HG03432 (cell line): ENCODE data around the gene CARD11.

ENCODE experiments used
- ATAC-seq: cut with Tn5 transposase; IDR thresholded peaks from one replicate; pipeline ENCODE4 v1.9.1; 2021; ENCODE audit warnings: mild to moderate bottlenecking, moderate library complexity; ENCODE audit not compliant: unreplicated experiment

Gene CARD11

DNA sequence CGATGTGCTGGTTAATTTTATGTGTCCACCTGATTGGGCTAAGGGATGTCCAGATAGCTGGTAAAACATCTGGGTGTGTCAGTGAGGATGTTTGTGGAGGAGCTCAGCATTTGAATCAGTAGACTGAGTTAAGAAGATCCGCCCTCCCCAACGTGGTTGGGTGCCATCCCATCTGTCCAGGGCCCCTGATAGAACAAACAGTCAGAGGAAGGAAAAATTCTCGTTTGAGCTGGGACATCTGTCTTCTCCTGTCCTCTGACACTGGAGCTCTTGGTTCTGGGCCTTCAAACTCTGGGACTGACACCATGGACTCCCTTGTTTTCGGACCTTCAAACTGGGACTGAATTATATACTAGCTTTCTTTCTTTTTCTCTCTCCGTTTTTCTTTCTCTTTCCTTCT, 59.6 kb downstream of the CARD11 start:
- no peak for ATAC-seq

DNA sequence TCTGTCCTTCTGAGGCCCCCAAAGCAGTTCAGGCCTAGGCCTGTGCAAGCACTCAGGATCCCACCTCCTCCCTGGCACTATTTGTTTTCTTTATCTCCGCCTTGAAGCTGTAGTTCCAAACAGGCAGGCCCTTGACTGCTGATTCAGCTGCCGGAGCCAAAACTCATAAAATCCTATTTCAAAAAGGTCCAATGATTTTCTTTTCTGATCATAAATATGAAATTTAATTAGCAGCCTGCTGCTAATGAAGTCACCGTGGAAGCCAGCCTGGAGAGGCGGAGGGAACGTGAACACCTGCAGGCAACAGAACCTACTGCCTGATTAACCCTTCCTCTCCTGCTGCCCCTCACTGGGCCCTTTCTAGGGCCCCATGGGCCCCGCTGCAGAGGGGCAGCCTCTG, 60.1 kb downstream of the CARD11 start:
- no peak for ATAC-seq

DNA sequence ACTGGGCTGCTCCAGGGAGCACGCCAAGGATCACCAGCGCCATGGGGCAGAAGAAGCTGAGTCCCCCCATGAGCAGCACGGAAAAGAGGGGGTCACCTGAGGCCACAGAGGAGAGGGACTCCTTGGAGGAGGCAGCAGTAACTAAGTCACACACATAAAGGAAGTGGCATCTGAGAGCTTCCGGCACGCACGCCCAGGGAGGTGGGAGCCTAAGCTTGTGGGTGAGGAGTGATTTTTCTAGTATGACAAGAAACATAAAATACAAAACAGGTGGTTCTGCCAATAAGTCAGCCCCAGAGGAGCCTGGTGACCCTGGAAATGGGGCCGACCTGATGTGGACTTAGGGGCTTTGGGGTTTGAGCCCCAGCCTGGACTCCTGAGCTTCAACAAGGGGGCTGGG, 60.8 kb downstream of the CARD11 start:
- no peak for ATAC-seq

DNA sequence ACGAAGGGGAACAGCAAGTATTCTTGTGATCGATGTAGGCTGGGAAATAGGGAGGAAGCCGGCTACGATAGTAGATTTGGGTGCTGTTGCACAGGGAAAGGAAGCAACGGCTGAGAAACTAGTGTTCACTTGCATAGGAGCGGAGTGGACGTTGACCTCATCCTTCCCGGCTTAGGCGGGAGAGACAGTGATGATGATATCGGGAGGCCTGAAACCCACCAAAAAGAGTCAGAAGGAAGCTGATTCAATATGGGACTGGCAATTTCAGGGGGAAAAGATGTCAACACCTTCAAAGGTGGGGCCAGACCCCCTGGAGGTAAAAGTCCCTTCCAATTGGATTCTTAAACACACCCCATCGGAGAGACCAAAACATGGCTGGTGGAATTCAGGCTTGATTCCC, 61.3 kb downstream of the CARD11 start:
- ATAC-seq = no peak

DNA sequence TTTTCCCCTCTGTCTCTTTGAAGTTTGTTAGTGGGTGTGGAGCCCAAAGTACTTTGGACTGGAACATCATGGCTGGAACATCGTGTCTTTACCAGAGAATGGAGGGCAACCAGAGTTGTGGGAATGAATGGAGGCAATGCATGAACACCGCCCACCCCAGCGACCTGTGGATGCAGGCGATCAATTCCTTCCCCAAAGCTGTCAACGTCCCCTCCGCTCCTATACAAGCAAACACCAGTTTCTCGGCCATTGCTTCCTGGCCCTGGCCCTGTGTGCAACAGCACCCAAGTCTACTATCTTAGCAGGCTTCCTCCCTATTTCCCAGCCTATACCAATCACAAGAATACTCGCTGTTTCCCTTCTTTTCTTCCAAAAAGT, 62.6 kb downstream of the CARD11 start:
- ATAC-seq = no peak

DNA sequence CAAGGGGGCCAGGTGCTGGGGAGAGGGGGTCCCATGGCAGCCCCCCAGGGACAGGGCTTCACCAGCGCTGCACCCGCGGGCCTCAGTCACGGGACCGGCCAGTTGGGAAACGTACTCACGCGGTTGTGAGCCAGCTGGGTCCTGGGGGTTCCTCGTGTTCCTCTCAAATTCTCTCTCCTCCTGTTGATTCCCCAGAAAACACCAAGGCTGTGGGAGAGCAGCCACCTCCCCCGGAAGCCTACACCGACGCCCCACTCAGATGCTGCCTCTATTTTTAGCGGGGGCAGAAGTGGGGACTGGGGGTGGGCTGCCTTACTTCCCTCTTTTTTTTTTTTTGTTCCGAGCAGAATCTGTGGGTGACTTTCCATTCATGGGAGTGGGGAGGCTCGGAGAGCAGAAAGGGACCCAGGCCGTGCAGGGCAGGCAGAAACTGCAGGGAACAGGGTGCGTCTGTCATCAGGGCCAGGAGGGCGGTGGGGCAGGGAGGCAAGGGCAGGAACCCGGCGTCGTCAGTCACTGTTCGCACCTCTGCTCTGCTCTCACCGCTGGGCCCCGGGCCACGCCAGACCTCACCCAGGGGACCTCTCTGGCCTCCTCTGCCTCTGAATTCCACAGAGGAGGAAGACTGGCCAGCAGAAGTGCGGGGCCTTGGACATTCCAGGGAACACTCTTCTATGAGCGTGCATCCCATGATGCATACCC, 63.1 kb downstream of the CARD11 start:
- ATAC-seq = no peak

DNA sequence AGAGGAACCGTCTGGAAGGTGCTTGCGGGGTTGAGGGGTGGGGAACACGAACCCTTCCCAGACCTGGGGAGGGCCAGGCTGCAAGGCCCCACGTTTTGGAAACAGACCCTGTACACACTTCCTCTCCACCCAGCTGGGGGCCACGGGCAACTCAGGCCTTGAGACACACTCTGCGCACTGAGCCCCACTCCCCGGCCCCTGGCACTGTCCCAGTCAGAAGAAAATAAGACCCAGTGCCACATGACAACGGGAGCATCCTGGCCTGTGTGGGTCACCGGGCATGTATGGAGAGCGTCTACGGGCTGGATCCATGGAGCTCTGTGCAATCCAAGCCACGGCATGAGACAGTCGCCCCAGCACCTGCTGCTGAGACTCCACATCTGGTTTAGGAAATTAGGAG, 63.7 kb downstream of the CARD11 start:
- no peak for ATAC-seq

DNA sequence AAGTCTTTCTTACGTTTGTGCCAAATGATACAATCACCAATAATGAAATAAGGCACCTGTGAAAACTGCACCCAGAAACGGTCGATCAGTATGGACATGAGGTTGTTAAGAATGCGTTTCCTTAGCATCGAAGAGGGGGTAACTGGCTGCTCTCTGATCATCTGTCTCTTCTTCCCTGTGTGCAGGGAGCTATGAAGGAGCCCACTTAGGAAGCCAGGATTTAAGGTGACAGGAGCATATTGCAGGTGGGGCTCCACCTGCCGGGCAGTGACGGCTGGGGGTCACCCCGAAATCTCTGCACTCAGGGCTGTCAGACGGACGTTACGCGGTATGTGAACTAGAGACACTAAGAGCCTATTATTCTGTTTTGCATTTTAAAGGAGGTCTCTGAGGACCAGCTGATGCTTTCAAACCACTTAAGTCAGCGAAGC, 64.5 kb downstream of the CARD11 start:
- no peak for ATAC-seq

DNA sequence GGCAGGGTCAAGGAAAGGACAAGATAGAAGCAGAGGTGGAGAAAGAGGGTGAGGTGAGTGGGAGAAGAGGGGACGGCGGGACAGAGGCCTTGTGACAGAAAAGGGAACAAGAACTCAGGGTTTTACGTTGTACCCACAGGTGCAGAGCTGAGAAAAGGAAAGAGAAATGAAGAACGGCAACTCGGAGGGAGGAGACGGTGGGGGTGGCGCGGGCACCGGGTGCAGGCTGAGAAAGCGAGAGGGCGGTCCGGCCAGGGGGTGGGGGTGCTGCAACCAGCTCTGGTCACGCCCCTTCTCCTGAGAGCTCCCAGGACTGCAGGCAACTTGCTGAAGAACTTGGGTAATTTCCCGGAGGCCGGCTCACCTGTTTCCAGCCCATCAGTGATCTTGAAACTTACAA, 65.3 kb downstream of the CARD11 start:
- ATAC-seq = peak; percentile 94

DNA sequence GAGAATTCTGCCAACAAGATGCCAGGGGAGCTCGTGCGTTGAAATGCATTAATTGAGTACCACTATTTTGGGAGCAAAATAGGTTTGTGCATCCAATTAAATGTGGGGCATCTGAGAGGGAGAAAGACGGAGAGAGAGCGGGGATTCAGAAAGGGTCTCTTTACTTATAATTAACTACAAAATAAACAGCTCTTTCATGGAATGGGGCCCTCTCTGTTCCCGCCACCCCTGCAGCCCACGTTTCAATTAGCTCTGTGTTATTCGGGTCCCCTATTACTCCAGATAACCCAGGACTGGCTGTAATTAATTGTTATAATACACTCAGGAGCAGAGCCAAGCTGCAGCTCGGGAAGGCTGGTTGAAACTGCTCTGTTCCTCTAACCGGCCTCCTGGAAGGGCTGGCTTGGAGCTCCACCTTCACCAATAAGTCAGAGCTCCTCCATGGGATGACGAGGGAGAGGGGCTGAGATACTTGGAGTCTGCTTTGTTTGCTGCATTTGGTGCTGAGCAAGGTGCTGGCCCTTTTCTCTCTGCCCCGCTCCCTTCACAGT, 67.8 kb downstream of the CARD11 start:
- ATAC-seq = no peak

DNA sequence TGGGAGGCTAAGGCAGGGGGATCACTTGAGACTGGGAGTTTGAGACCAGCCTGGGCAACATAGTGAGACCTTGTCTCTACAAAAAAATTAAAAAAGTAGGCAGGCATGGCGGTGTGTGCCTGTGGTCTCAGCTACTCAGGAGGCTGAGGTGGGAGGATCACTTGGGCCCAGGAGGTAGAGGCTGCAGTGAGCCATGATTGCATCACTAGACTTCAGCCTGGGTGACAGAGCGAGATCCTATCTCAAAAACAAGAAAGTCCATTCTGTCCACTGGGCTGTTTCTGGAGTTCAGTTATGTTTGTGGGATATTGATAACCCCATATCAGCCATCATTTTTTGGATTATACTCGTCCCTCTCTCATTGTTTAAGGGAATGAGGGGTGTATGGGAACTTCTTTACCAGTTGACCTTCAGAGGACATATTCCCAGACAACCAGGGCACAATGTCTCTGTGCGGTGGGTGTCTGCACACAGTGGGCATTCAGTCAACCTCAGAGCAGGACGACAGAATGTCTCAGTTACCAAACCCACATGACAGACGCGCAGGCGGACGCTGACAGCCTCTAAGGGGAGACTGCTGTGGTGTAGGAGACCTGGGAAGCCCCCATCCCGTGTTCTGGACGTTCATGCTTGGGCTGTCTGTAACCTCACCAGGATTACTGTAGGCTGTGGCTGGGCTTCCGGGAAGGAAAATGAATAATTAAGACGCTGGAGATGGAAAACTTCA, 69.4 kb downstream of the CARD11 start:
- ATAC-seq = no peak

DNA sequence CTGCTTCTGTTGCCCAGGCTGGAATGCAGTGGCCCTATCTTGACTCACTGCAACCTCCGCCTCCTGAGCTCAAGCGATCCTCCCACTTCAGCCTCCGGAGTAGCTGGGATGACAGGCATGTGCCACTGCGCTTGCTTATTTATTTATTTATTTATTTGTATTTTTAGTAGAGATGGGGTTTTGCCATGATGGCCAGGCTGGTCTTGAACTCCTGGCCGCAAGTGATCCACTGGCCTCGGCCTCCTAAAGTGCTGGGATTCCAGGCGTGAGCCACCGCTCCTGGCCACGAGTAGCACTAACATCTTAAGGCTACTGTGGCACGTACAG, 70.9 kb downstream of the CARD11 start:
- no peak for ATAC-seq

DNA sequence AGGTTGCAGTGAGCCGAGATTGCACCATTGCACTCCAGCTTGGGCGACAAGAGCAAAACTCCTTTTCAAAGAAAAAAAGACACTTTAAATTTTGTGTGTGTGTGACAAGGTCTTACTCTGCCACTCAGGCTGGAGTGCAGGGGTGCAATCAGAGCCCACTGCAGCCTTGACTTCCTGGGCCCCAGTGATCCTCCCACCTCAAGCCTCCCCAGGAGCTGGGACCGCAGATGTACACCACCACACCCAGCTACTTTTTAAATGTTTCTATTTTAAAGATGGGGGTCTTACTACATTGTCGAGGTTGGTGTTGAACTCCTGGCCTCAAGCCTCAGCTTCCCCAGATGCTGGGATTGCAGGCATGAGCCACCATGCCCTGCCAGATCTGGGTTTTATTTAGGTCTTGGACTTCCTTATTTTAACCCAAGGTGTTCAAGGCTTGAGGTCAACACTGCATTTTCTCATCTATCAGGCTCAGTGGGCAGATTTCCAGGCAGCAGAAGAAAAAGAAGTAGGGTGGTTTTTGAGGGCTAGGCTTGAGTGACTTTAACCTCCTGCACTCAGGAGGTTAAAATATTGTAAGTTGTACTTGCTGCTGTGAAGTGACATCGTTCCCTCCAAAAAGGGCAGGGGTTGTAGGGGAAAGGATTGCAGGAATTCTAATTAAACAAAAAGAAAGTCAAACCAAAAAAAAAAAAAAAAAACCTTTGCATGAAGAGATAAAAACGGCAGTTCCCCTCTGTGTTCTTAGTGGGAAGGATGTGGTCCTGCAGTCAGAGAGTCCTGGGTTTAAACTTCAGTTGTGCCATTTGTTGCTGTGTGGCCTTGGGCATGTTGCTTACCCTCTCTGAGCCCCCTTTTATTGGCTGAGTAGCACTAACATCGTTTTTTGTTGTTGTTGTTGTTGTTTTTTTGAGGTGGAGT, 71.5 kb downstream of the CARD11 start:
- peak; percentile 86 for ATAC-seq

DNA sequence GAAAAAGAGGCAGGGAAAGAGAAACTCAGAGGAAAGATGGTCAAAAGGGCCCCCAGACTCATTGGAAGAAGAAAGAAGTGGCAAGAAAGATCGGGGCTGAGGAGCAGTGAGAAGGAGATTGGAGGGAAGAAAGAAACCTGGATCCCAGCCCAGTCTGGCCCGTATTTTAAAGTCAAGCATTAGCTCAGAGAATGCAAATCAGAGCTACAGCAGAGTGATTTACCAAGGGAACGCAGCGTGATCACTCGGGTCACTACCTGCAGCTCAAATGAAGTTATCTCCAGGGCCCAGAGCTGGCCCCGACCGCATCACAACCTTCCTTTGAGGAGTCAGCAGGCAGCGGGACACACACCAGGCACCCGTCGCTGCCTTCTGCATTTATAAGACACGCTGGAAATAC, 72.8 kb downstream of the CARD11 start:
- no peak for ATAC-seq

DNA sequence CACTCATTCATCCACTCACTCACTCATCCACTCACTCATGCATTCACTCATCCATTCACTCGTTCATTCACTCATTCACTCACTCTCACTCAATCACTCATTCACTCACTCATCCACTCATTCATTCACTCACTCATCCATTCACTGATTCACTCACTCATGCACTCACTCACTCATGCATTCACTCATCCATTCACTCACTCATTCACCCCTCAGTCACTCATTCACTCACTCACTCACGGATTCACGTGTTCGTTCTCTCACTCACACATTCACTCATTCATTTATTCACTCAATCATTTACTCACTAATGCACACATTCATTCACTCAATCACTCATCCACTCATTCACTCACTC, 73.4 kb downstream of the CARD11 start:
- ATAC-seq = no peak

DNA sequence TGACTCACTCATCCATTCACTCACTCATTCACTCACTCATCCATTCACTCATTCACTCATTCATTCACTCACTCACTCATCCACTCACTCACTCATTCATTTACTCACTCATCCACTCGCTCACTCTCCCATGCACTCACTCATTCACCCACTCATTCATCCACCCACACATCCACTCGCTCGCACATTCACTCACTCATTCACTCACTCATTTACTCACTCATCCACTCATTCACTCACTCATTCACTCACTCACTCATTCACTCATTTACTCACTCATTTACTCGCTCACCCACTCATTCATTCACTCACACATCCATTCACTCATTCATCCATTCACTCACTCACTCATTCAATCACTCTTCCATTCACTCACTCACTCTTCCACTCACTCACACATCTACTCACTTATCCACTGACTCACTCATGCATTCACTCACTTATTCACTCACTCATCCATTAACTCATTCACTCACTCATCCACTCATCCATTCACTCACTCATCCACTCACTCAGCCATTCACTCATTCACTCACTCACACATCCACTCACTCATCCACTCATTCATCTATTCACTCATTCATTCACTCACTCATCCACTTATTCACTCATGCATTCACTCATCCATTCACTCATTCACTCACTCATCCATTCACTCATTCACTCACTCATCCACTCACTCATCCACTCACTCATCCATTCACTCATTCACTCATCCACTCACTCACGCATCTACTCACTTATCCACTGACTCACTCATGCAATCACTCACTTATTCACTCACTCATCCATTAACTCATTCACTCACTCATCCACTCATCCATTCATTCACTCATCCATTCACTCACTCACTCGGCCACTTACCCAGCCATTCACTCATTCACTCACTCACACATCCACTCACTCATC, 74.0 kb downstream of the CARD11 start:
- ATAC-seq = no peak

DNA sequence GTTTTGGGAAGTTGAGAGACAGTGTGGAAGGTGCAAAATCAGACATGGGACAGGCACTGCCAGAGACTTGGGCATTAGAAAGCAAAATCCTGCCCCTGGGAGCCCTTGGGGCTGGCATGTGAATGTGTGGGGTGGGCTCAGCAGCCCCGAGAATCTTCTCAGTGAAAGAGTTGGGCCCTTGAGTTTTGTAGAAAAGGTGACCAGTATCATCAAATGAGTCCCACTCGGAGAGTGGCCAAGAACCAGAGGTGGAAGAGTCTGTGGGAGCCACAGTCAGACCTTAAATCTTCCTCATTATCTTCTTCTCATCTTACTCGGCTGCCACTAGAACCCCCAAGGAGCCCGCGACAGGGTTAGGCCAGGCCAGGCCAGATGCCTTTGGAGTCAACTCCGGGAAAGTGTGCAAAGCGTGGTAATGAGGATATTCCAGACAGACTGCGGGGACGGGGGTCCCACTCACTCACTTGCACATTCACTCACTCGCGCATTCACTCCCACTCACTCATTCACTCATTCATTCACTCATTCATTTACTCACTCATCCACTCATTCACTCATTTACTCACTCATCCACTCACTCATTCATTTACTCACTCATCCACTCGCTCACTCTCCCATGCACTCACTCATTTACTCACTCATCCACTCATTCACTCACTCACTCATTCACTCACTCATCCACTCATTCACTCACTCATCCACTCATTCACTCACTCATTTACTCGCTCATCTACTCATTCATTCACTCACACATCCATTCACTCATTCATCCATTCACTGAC, 74.9 kb downstream of the CARD11 start:
- ATAC-seq = no peak

DNA sequence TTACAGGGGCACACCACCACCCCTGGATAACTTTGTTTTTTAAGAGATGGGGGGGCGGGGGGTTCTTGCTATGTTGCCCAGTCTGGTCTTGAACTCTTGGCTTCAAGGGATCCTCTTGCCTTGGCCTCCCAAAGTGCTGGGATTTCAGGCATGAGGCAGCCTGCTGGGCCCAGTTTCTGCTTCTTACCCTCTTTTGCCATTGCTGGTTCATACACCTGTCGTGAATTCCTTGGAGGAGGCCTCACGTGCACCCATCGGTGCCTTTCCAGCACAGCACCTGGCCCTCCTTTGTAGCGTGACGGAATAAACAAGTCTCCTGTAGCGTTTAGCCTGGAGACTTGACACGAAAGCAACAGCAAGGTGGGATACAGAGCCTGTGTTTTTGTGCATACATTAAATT, 75.5 kb downstream of the CARD11 start:
- no peak for ATAC-seq

DNA sequence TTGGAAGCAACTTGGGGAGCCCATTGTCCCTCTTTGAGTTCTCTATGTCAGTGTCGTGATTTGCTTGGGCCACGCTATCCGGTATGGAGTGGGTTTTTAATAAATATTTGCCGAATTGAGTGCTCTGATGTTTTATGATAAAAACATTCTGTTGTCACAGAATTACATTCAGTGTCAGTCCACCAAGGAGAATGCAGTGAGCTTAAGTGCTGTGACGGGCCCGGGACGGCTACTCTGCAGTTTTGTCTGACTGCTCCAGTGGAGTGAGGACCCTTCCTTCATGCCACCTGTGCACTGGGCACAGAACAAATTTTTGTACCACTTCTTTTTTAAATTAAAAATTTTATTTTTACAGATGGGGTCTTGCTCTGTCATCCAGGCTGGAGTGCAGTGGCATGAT, 76.0 kb downstream of the CARD11 start:
- ATAC-seq = no peak

DNA sequence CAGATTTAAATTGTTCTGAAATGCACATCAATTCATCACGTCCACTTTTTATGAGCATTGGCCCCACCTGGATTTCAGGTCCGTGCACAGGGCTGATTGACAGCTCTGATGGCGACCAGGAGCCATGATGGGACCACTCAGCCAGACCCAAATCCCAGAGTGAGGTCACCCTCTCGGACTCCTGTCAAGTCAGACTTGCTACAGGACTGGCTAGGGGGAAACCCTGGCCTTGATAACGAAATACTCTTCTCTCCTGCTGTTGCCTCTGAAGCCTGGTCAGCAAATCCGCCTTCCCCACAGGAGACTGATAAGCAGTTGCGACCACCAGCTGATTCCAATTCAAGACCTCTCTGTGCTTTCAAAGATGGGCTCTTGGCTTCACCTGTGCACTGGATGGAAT, 76.4 kb downstream of the CARD11 start:
- ATAC-seq = no peak
